Nephron (organoid): ENCODE measurements around the gene DLG4.

Source experiments
- H3K27ac Mint-ChIP-seq, 3 experiments: 2 replicates each; pipeline ENCODE4 v1.8.0; 2020; ENCODE audit warnings: mixed read lengths in 3 of 3, mild to moderate bottlenecking in 2 of 3, moderate library complexity in 1 of 3
- H3K27me3 Mint-ChIP-seq: 2 replicates; pipeline ENCODE4 v1.8.0; 2021; ENCODE audit warnings: low read depth, mild to moderate bottlenecking, moderate library complexity, mixed read lengths
- H3K36me3 Mint-ChIP-seq: 2 replicates; pipeline ENCODE4 v1.8.0; 2020; ENCODE audit warnings: low read depth, mixed read lengths
- H3K4me1 Mint-ChIP-seq: 2 replicates; pipeline ENCODE4 v1.8.0; 2020; ENCODE audit warnings: mixed read lengths
- H3K4me3 Mint-ChIP-seq, 3 experiments: 2 replicates each; pipeline ENCODE4 v1.8.0; 2020; ENCODE audit warnings: mild to moderate bottlenecking in 3 of 3, mixed read lengths in 3 of 3, moderate library complexity in 2 of 3
- H3K9me3 Mint-ChIP-seq: 2 replicates; pipeline ENCODE4 v1.8.0; 2020; ENCODE audit warnings: mixed read lengths
- TF ChIP-seq, protein P1 (sequence below), 3 experiments: fragments of 200-600 bp; sonication (generic); IDR thresholded peaks; one replicate each; pipeline ENCODE4 v1.5.0; 2021; ENCODE audit warnings: antibody characterized with exemption in 3 of 3; ENCODE audit not compliant: unreplicated experiment in 3 of 3

Gene DLG4

DNA sequence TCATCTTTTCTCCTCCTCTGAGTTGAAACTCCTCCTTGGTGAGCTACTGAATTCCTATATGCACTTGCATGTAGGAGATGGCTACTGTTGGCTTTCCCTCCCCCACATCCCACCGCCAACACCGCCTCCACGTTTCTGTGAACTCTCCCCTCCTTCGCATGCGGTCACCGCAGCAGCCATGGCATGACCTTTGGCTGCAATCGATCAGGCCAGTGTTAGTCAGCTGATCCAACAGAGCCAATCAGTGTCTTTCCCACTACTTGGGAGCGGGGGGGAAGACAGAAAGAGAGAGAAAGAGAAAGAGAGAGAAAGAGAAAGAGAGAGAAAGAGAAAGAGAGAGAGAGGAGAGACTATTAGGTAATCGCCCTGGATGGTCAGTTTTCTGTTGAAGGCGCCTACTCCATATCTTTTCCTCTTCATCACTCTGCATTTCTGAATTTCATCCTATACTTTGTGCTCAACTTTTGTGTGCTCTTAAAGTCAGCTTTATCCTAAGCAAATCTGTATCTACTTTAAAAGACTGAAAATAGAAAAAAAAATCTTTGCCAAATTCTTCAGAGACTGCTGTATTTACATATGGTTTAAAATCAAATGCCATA is 63.2 kb downstream of the DLG4 start:
- Mint-ChIP-seq H3K9me3 (no peaks in the 10 kb centered on the region), H3K4me3 (no peak overlapping the region), H3K27ac (no peak overlapping the region), H3K27me3 (peaks cover 14% of the 10 kb centered on the region), H3K36me3 (no peaks in the 10 kb centered on the region), H3K4me1 (no peaks in the 10 kb centered on the region)
- TF ChIP-seq, protein P1, sequence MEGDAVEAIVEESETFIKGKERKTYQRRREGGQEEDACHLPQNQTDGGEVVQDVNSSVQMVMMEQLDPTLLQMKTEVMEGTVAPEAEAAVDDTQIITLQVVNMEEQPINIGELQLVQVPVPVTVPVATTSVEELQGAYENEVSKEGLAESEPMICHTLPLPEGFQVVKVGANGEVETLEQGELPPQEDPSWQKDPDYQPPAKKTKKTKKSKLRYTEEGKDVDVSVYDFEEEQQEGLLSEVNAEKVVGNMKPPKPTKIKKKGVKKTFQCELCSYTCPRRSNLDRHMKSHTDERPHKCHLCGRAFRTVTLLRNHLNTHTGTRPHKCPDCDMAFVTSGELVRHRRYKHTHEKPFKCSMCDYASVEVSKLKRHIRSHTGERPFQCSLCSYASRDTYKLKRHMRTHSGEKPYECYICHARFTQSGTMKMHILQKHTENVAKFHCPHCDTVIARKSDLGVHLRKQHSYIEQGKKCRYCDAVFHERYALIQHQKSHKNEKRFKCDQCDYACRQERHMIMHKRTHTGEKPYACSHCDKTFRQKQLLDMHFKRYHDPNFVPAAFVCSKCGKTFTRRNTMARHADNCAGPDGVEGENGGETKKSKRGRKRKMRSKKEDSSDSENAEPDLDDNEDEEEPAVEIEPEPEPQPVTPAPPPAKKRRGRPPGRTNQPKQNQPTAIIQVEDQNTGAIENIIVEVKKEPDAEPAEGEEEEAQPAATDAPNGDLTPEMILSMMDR (IDR thresholded peaks at IDR 0.05; ENCODE audit: unreplicated experiment in 3 of 3), result no peak

DNA sequence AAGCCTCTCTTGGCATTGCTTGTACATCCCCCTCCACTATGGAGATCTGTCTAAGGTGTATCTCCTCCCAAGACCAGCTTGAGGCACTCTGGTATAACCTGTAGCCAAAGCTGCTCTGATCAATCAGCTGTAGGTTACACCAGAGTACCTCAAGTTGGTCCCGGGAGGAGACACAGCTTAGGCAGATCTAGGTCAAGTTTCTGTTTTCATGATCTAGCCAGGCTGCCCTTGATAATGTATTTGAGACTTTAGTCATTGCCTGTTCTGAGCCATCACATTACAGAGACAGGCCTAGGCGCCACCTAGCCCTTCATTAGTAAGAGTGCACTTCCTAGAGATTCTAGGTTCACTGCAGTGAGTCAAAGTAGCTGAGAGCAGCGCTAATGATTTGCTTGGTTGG is 71.9 kb downstream of the DLG4 start:
- Mint-ChIP-seq H3K9me3 (no peaks in the 10 kb centered on the region), H3K4me3 (no peak overlapping the region), H3K27me3 (peaks cover 20% of the 10 kb centered on the region), H3K27ac (no peak overlapping the region), H3K36me3 (no peaks in the 10 kb centered on the region), H3K4me1 (no peaks in the 10 kb centered on the region)
- TF ChIP-seq, protein P1 (IDR thresholded peaks at IDR 0.05; ENCODE audit: unreplicated experiment in 3 of 3), result no peak

DNA sequence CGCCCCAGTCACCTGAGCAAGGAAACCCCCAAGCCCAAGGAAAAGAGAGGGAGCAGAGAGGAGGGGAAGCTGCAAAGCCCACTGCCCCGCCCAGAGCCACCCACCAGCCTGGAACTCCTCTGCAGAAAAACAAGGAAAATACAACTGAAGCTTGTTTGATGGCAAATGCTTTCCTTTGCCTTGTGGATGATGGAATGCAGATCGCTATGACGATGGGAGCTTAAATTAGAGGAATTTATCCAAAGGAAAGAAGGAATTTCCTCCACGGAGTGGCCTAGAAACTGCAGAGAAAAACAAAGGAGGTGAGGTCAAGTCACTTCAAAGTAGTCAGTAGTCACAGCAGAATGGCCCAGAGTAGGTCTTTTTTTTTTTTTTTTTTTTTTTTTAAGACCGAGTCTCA is 73.5 kb downstream of the DLG4 start:
- H3K4me3 Mint-ChIP-seq, result no peak overlapping the region
- peaks cover 26% of the 10 kb centered on the region for H3K27me3 Mint-ChIP-seq
- TF ChIP-seq, protein P1 (IDR thresholded peaks at IDR 0.05; ENCODE audit: unreplicated experiment in 3 of 3), result no peak
- H3K36me3 Mint-ChIP-seq, result no peaks in the 10 kb centered on the region
- no peaks in the 10 kb centered on the region for H3K4me1 Mint-ChIP-seq
- H3K9me3 Mint-ChIP-seq, result no peaks in the 10 kb centered on the region
- peak overlapping the region in 1 of 3 experiments; percentile 20 for H3K27ac Mint-ChIP-seq

DNA sequence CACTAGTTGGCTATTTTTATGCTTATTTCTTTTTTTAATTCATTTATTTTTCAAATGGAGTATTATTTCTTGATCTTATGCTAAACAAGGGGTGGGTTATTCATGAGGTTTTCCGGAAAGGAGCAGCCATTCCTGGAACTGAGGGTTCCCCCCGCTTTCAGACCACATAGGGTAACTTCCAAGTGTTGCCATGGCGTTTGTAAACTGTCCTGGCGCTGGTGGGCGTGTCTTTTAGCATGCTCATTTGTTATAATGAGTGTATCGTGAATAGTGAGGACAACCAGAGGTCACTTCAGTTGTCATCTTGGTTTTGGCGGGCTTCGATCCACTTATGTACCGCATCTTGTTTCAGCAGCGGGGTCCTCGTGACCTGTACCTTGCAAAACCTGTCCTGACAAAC is 75.4 kb downstream of the DLG4 start:
- Mint-ChIP-seq H3K4me1 (no peaks in the 10 kb centered on the region), H3K27ac (no peak overlapping the region), H3K27me3 (peaks cover 26% of the 10 kb centered on the region), H3K36me3 (no peaks in the 10 kb centered on the region), H3K4me3 (no peak overlapping the region), H3K9me3 (no peaks in the 10 kb centered on the region)
- TF ChIP-seq, protein P1 (IDR thresholded peaks at IDR 0.05; ENCODE audit: unreplicated experiment in 3 of 3), result no peak

DNA sequence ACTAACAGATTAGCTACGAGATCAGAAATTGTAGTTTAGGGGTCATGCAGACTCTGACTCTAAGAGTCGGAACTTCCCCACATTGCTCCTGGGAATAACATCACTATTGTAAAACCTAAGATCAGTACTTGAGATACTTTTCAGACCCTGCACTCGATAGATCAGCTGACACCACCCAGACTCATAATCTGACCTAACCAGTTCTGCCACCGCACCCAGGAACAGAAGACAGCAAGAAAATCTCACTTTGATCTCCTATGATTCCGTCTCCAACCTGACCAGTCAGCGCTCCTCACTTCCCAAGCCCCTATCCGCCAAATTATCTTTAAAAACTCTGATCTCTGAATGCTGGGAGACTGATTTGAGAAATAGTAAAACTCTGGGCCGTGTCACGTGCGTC is 77.8 kb downstream of the DLG4 start:
- no peak overlapping the region for H3K4me3 Mint-ChIP-seq
- TF ChIP-seq, protein P1 (IDR thresholded peaks at IDR 0.05; ENCODE audit: unreplicated experiment in 3 of 3), result no peak
- no peaks in the 10 kb centered on the region for H3K9me3 Mint-ChIP-seq
- peaks cover 3% of the 10 kb centered on the region for H3K4me1 Mint-ChIP-seq
- H3K27me3 Mint-ChIP-seq, result peaks cover 30% of the 10 kb centered on the region
- no peak overlapping the region for H3K27ac Mint-ChIP-seq
- H3K36me3 Mint-ChIP-seq, result no peaks in the 10 kb centered on the region

DNA sequence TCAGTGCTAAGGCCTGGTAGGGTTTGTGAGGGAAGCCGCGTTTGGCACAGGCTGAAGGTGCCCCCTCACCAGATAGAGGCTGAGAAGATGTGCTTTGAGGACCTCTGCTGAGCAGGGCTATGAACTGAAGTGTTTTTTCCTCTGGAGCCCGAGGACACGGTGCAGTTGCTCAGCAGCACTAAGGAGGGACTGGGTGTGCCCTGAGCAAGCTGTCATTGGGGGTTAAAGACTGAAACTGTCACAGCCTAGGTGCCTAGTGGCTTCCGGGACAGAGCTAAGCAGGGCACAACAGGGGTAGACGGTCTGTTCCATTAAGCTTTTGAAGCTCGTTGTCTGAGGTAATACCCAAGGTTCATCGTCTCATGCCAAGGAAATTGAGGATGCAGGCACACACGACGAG is 80.2 kb downstream of the DLG4 start:
- no peaks in the 10 kb centered on the region for H3K9me3 Mint-ChIP-seq
- H3K27me3 Mint-ChIP-seq, result peaks cover 35% of the 10 kb centered on the region
- H3K4me3 Mint-ChIP-seq, result no peak overlapping the region
- H3K27ac Mint-ChIP-seq, result no peak overlapping the region
- peaks cover 8% of the 10 kb centered on the region for H3K4me1 Mint-ChIP-seq
- TF ChIP-seq, protein P1 (IDR thresholded peaks at IDR 0.05; ENCODE audit: unreplicated experiment in 3 of 3), result no peak
- no peaks in the 10 kb centered on the region for H3K36me3 Mint-ChIP-seq
